Omental fat pad (tissue), 4 donors: ENCODE data around the gene RPRML. TPM values are rescaled to one million over a fixed set of nuclear protein-coding genes. Genes with fewer than 3 reads are reported as not detected.

ENCODE experiments used
- ATAC-seq: fragments of 150-250 bp; one replicate; pipeline ENCODE4 v1.9.1; 2016; ENCODE audit warnings: mild to moderate bottlenecking, moderate library complexity; ENCODE audit not compliant: low FRiP score
- DNase-seq: peaks from one replicate; pipeline ENCODE4 v3.0.0-alpha.2; 2019; ENCODE audit warnings: low spot score
- CTCF ChIP-seq, 3 donors: fragments of 450-650 bp; IDR thresholded peaks; one replicate each; pipeline ENCODE4 v1.5.1; 2016 to 2017; ENCODE audit warnings: antibody characterized with exemption in 3 of 3, mild to moderate bottlenecking in 3 of 3, moderate library complexity in 2 of 3
- total RNA-seq, 4 donors: library from RNA; depleted of rRNA; stranded (reverse); fragments of >200 nt; gene quantifications; one replicate each; pipeline ENCODE4 v1.1.0, GENCODE V29; 2016

Gene RPRML
- total RNA-seq, 4 donors from 2014 or later, result not detected

- no peak for DNase-seq
These were observed 2.3 kb downstream of the RPRML start for GRCh38 chr17:46976626-46977270.

GRCh38 chr17:46975287-46975686 is 3.8 kb downstream of the RPRML start:
- DNase-seq (no peak), ATAC-seq (no peak)

More at GRCh38 chr17:46976626-46977270, 2.3 kb downstream of the RPRML start:
- no peak for TF ChIP-seq CTCF (IDR thresholded peaks at IDR 0.05)
- no peak for ATAC-seq

GRCh38 chr17:46974086-46974485 is 5.0 kb downstream of the RPRML start:
- DNase-seq (no peak), ATAC-seq (no peak)
- no peak for TF ChIP-seq CTCF (IDR thresholded peaks at IDR 0.05)

More at GRCh38 chr17:46975287-46975686, 3.8 kb downstream of the RPRML start:
- TF ChIP-seq CTCF (IDR thresholded peaks at IDR 0.05), result no peak

GRCh38 chr17:46972346-46972745 is 6.7 kb downstream of the RPRML start:
- ATAC-seq (no peak), DNase-seq (no peak)
- no peak for TF ChIP-seq CTCF (IDR thresholded peaks at IDR 0.05)

GRCh38 chr17:46971647-46972300 is 7.3 kb downstream of the RPRML start:
- no peak for ATAC-seq

GRCh38 chr17:46968896-46969295 is 10.2 kb downstream of the RPRML start:
- DNase-seq (no peak), ATAC-seq (no peak)

More at GRCh38 chr17:46971647-46972300, 7.3 kb downstream of the RPRML start:
- DNase-seq, result no peak
- TF ChIP-seq CTCF (IDR thresholded peaks at IDR 0.05), result no peak

More at GRCh38 chr17:46968896-46969295, 10.2 kb downstream of the RPRML start:
- TF ChIP-seq CTCF (IDR thresholded peaks at IDR 0.05), result no peak
